ENCODE results near the gene RIMS1. TPM values are rescaled to one million over a fixed set of nuclear protein-coding genes. Genes with fewer than 3 reads are reported as not detected.

Gene RIMS1
- total and polyA plus RNA-seq, 2 of the 13 experiments (the other 11 are each of a cell fraction or from before 2014, with no cell fraction given), result not detected

DNA sequence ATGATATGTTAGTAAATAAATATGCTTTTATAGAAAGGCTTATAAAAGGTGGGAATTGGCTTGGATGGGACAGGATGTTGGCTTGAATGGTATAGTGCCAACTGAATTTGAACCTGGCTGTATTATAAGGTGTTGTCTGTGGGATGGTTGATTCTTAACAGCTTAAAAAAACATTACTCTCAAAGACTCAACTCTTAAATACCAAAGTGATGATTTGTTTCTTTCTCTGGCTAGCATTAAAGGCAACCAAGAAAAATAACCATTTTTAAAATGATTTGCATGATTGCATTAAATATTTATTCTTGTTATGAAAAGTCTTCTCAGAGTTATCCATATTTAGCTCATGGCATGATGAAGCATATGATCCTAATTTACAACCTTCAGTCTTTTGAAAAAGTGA, 216.2 kb downstream of the RIMS1 start:
- no peak overlapping the region for H3K4me3 ChIP-seq (replicated peaks in 1 of 3; ENCODE audit: insufficient read depth in 1 of 3, low read depth in 2 of 3, low read length in 3 of 3)
- no peak overlapping the region for H2AFZ ChIP-seq (ENCODE audit: low read length)
- H3K9ac ChIP-seq (ENCODE audit: insufficient read depth, low read depth, low read length), result no peak overlapping the region
- H3K27me3 ChIP-seq (ENCODE audit: control insufficient read depth in 1 of 2, insufficient read depth in 2 of 2, low read length in 2 of 2), result no peaks in the 10 kb centered on the region
- POLR2A ChIA-PET, result no interaction called here
- no peaks in the 10 kb centered on the region for H3K4me1 ChIP-seq (ENCODE audit: insufficient read depth, low read length)
- in situ Hi-C loops (cut with HindIII; ENCODE audit: extremely low pct_ligation_motif_present, low pct_unique_long_range_greater_than_20kb) (no loop called here), intact Hi-C loops (cut with micrococcal nuclease; ENCODE audit: unreplicated experiment) (no loop called here)
- TF ChIP-seq ZNF598 (CRISPR knock-in tag; IDR thresholded peaks at IDR 0.05; ENCODE audit: borderline replicate concordance) (no peak), ZBTB8A (CRISPR knock-in tag; IDR thresholded peaks at IDR 0.05; ENCODE audit: borderline replicate concordance, low read depth) (no peak), LCORL (IDR thresholded peaks at IDR 0.05) (no peak), LCORL (CRISPR knock-in tag; IDR thresholded peaks at IDR 0.05) (no peak), BCL6 (CRISPR knock-in tag; IDR thresholded peaks at IDR 0.05) (no peak), WIZ (CRISPR knock-in tag; IDR thresholded peaks at IDR 0.05) (no peak), ZNF382 (CRISPR knock-in tag; IDR thresholded peaks at IDR 0.05; ENCODE audit: borderline replicate concordance) (no peak), NFRKB (IDR thresholded peaks at IDR 0.05) (no peak), GATAD2A (CRISPR knock-in tag; IDR thresholded peaks at IDR 0.05) (no peak), TCF12 (IDR thresholded peaks at IDR 0.05) (no peak), TCF12 (CRISPR knock-in tag; IDR thresholded peaks at IDR 0.05) (no peak), NPAS2 (CRISPR knock-in tag; IDR thresholded peaks at IDR 0.05; ENCODE audit: borderline replicate concordance) (no peak), ZNF260 (CRISPR knock-in tag; IDR thresholded peaks at IDR 0.05; ENCODE audit: borderline replicate concordance, low read depth) (no peak)
- TF ChIP-seq, protein P1, sequence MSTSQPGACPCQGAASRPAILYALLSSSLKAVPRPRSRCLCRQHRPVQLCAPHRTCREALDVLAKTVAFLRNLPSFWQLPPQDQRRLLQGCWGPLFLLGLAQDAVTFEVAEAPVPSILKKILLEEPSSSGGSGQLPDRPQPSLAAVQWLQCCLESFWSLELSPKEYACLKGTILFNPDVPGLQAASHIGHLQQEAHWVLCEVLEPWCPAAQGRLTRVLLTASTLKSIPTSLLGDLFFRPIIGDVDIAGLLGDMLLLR (CRISPR knock-in tag; IDR thresholded peaks at IDR 0.05), result no peak
- TF ChIP-seq, protein P2, sequence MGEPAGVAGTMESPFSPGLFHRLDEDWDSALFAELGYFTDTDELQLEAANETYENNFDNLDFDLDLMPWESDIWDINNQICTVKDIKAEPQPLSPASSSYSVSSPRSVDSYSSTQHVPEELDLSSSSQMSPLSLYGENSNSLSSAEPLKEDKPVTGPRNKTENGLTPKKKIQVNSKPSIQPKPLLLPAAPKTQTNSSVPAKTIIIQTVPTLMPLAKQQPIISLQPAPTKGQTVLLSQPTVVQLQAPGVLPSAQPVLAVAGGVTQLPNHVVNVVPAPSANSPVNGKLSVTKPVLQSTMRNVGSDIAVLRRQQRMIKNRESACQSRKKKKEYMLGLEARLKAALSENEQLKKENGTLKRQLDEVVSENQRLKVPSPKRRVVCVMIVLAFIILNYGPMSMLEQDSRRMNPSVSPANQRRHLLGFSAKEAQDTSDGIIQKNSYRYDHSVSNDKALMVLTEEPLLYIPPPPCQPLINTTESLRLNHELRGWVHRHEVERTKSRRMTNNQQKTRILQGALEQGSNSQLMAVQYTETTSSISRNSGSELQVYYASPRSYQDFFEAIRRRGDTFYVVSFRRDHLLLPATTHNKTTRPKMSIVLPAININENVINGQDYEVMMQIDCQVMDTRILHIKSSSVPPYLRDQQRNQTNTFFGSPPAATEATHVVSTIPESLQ (CRISPR knock-in tag; conservative IDR thresholded peaks at IDR 0.05), result no peak
- TF ChIP-seq, protein P3, sequence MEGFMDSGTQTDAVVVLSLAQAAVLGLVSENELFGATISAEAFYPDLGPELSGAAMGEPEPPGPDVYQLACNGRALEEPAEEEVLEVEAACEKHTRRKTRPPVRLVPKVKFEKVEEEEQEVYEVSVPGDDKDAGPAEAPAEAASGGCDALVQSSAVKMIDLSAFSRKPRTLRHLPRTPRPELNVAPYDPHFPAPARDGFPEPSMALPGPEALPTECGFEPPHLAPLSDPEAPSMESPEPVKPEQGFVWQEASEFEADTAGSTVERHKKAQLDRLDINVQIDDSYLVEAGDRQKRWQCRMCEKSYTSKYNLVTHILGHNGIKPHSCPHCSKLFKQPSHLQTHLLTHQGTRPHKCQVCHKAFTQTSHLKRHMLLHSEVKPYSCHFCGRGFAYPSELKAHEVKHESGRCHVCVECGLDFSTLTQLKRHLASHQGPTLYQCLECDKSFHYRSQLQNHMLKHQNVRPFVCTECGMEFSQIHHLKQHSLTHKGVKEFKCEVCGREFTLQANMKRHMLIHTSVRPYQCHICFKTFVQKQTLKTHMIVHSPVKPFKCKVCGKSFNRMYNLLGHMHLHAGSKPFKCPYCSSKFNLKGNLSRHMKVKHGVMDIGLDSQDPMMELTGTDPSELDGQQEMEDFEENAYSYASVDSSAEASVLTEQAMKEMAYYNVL (CRISPR knock-in tag; IDR thresholded peaks at IDR 0.05; ENCODE audit: borderline replicate concordance), result no peak
- TF ChIP-seq, protein P4, sequence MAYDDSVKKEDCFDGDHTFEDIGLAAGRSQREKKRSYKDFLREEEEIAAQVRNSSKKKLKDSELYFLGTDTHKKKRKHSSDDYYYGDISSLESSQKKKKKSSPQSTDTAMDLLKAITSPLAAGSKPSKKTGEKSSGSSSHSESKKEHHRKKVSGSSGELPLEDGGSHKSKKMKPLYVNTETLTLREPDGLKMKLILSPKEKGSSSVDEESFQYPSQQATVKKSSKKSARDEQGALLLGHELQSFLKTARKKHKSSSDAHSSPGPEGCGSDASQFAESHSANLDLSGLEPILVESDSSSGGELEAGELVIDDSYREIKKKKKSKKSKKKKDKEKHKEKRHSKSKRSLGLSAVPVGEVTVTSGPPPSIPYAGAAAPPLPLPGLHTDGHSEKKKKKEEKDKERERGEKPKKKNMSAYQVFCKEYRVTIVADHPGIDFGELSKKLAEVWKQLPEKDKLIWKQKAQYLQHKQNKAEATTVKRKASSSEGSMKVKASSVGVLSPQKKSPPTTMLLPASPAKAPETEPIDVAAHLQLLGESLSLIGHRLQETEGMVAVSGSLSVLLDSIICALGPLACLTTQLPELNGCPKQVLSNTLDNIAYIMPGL (CRISPR knock-in tag; IDR thresholded peaks at IDR 0.05; ENCODE audit: borderline replicate concordance in 1 of 2, low read depth in 1 of 2), result no peak
- TF ChIP-seq, protein P5, sequence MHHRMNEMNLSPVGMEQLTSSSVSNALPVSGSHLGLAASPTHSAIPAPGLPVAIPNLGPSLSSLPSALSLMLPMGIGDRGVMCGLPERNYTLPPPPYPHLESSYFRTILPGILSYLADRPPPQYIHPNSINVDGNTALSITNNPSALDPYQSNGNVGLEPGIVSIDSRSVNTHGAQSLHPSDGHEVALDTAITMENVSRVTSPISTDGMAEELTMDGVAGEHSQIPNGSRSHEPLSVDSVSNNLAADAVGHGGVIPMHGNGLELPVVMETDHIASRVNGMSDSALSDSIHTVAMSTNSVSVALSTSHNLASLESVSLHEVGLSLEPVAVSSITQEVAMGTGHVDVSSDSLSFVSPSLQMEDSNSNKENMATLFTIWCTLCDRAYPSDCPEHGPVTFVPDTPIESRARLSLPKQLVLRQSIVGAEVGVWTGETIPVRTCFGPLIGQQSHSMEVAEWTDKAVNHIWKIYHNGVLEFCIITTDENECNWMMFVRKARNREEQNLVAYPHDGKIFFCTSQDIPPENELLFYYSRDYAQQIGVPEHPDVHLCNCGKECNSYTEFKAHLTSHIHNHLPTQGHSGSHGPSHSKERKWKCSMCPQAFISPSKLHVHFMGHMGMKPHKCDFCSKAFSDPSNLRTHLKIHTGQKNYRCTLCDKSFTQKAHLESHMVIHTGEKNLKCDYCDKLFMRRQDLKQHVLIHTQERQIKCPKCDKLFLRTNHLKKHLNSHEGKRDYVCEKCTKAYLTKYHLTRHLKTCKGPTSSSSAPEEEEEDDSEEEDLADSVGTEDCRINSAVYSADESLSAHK (CRISPR knock-in tag; IDR thresholded peaks at IDR 0.05; ENCODE audit: borderline replicate concordance), result no peak
- CTCF ChIA-PET (ENCODE audit: low intra/inter-chr PET ratio, low total read pairs), result no interaction called here
- no peaks in the 10 kb centered on the region for H3K9me3 ChIP-seq (ENCODE audit: low read length)
- no peaks in the 10 kb centered on the region for H3K36me3 ChIP-seq (replicated peaks in 1 of 2; ENCODE audit: control insufficient read depth in 1 of 2, insufficient read depth in 2 of 2, low read length in 2 of 2)
- H3K4me2 ChIP-seq (ENCODE audit: low read depth, low read length), result no peak overlapping the region
- H3K79me2 ChIP-seq (ENCODE audit: insufficient read depth, low read length), result no peaks in the 10 kb centered on the region
- no peak overlapping the region for H3K27ac ChIP-seq (ENCODE audit: extremely low read length, insufficient read depth, low read length)
- DNase-seq (ENCODE audit: low spot score), result no peak
- no TSS peak for BruUV-seq (replicated peaks)
- FAIRE-seq, result no peak
- ATAC-seq, result no peak
- H4K20me1 ChIP-seq (ENCODE audit: insufficient read depth, low read length), result no peaks in the 10 kb centered on the region

Data from HepG2 (cell line).